Measurements from ENCODE around the gene LAMC1. TPM values are rescaled to one million over a fixed set of nuclear protein-coding genes. Genes with fewer than 3 reads are reported as not detected.
A peak's percentile ranks its signal among the peaks of the same experiment; 100 is the strongest.

LAMC1 gene
- total RNA-seq (under 1 TPM; 0.93 to 0.99 TPM), polyA plus RNA-seq (not detected), total RNA-seq (0 to 2.9 (median 0.03) reads per million in 6 experiments)

DNA sequence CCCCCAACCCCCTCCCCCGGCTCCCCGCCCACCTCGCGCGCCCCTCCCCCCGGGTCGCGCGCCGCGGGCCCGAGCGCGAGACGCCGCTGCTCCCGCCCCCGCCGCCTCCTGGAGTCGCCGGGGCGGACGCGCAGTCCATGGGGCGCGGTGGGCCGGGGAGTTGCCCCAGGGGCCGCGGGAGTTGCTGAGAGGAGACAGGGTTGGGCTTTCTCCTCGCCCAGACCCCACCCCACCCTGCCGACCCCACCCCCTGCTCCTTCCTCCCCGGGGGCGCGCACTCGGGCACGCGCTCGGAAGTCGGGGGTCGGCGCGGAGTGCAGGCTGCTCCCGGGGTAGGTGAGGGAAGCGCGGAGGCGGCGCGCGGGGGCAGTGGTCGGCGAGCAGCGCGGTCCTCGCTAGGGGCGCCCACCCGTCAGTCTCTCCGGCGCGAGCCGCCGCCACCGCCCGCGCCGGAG, at the start of gene LAMC1:
TSS of gene LAMC1 (plus strand) at position 275 of the 455 bp plus-strand sequence. CDS start 297 bp downstream, outside the sequence.
- DNase-seq (peak in 5 of 10 donors; percentile 6 to 53 (median 10)), ATAC-seq (peak; percentile 39 to 51)
- peaks cover 52 to 74% (median 60%) of the 10 kb centered on the region in 5 donors for H3K27me3 Mint-ChIP-seq
- H3K27ac Mint-ChIP-seq = peak within 1 kb of the TSS in 4 of 10 donors; percentile 22 to 57 (median 42)
- H3K4me1 Mint-ChIP-seq = peaks cover 12 to 27% (median 16%) of the 10 kb centered on the region in 4 donors
- H3K4me3 Mint-ChIP-seq = peak within 1 kb of the TSS; percentile 61 to 93 (median 84)
- POLR2A ChIA-PET = no interaction called here
- H3K36me3 Mint-ChIP-seq = peaks cover 0 to 18% (median 7%) of the 10 kb centered on the region in 3 donors
- peaks cover 0 to 15% (median 4%) of the 10 kb centered on the region in 9 donors for H3K9me3 Mint-ChIP-seq

DNA sequence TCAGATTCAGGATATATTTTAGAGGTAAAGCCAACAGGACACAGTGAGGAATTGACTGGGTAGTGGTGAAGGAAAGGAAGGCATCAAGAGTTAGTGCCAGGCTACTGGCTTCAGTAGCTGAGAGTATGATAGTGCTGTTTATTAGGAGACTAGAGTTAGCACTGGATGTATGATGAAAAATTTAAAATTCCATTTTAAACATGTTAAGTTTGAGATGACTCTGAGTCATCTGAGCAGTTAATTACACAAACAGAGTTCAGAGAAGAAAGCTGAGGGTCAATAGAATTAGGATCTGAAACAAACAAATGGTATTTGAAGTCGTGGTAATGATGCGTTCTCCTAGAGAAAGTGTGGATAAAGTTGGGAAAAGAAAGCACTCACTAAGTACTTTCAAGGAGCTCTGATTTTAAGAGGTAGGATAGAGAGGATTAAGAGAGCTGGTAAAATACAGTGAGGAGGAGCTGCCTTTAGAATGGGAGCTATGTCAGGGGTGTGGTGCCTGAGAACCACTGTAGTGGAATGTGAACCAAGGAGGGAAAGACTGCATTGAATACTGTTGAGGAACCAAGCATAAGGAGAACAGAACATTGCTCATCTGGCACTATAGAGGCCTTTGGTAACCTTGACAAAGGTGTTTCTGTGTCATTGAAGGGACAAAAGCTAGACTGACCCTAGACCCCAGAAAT, 48.6 kb upstream of the LAMC1 start:
- POLR2A ChIA-PET = no interaction called here

DNA sequence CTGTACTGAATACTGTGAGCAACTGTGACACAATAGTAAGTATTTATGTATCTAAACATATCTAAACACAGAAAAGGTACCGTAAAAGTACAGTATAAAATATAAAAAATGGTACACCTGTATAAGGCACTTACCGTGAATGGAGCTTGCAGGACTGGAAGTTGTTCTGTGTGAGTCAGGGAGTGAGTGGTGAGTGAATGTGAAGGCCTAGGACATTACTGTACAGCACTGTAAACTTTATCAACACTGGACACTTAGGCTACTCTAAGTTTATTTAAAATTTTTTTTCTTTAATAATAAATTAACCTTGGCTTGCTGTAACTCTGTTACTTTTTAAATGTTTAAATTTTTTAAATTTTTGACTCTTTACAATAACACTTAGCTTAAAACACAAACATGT, 45.7 kb upstream of the LAMC1 start:
- no peak overlapping the region for H3K27ac Mint-ChIP-seq
- peaks cover 3 to 21% (median 9%) of the 10 kb centered on the region in 5 donors for H3K27me3 Mint-ChIP-seq
- POLR2A ChIA-PET = interaction anchor here (0.6 kb wide), 1 partner anchor 62 kb away, joined by 4 read pairs; no protein-coding TSS in a partner anchor
- H3K9me3 Mint-ChIP-seq = peaks cover 0 to 5% (median 0%) of the 10 kb centered on the region in 9 donors
- DNase-seq (no peak), ATAC-seq (no peak)
- no peaks in the 10 kb centered on the region for H3K4me1 Mint-ChIP-seq
- no peak overlapping the region for H3K4me3 Mint-ChIP-seq
- H3K36me3 Mint-ChIP-seq = no peaks in the 10 kb centered on the region

More for the DNA sequence above, 48.6 kb upstream of the LAMC1 start:
- H3K4me1 Mint-ChIP-seq = no peaks in the 10 kb centered on the region
- H3K27me3 Mint-ChIP-seq = peaks cover 3 to 21% (median 9%) of the 10 kb centered on the region in 5 donors
- ATAC-seq (no peak), DNase-seq (no peak)
- no peaks in the 10 kb centered on the region for H3K9me3 Mint-ChIP-seq
- H3K36me3 Mint-ChIP-seq = no peaks in the 10 kb centered on the region
- H3K4me3 Mint-ChIP-seq = no peak overlapping the region
- H3K27ac Mint-ChIP-seq = no peak overlapping the region

DNA sequence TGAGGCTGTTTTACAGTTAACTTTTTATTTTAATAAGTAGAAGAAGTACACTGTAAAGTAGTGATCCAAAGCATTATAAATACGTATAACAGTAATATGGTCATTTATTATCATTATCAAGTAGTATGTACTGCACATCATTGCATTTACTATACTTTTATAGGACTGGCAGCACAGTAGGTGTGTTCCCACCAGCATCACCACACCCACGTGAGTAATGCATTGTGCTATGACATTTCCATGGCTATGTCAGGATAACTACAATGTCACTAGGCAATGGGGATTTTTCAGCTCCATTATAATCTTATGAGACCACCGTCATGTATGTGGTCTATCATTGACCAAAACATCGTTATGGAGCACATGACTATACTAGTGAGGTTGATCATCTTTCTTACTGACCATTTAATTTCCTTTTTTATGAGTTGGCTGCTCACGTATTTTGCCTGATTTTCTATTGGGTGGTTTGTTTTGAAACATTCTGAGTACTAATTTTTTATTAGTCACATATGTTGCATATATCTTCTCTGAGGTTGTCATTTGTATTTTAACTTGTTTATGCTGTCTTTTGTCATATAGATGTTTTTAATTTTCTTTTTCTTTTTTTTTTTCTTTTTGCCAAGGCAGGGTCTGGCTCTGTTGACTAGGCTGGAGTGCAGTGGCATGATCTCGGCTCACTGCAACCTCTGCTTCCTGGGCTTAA, 44.9 kb upstream of the LAMC1 start:
- POLR2A ChIA-PET = interaction anchor here (0.6 kb wide), 1 partner anchor 63 kb away, joined by 4 read pairs; no protein-coding TSS in a partner anchor
- peaks cover 0 to 6% (median 0%) of the 10 kb centered on the region in 9 donors for H3K9me3 Mint-ChIP-seq
- DNase-seq = no peak
- no peaks in the 10 kb centered on the region for H3K36me3 Mint-ChIP-seq
- peaks cover 4 to 15% (median 9%) of the 10 kb centered on the region in 5 donors for H3K27me3 Mint-ChIP-seq
- H3K4me3 Mint-ChIP-seq = no peak overlapping the region
- no peaks in the 10 kb centered on the region for H3K4me1 Mint-ChIP-seq
- ATAC-seq = no peak
- no peak overlapping the region for H3K27ac Mint-ChIP-seq

DNA sequence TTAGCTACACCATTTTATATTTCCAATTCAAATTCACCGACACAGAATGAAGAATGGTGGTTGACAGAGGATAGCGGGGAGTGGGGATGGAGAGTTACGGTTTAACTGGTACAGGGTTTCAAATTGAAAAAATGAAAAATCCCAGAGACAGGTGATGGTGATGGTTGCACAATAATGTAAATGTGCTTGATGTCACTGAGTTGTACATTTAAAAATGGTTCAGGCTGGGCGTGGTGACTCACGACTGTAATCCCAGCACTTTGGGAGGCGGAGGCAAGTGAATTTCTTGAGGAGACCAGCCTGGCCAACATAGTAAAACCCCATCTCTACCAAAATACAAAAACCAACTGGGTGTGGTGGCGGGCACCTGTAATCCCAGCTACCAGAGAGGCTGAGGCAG, 39.1 kb upstream of the LAMC1 start:
- H3K4me1 Mint-ChIP-seq = no peaks in the 10 kb centered on the region
- POLR2A ChIA-PET = no interaction called here
- DNase-seq = no peak
- no peaks in the 10 kb centered on the region for H3K36me3 Mint-ChIP-seq
- peaks cover 7 to 26% (median 13%) of the 10 kb centered on the region in 5 donors for H3K27me3 Mint-ChIP-seq
- no peak for ATAC-seq
- H3K4me3 Mint-ChIP-seq = no peak overlapping the region
- H3K27ac Mint-ChIP-seq = peak overlapping the region in 1 of 10 donors; percentile 24
- H3K9me3 Mint-ChIP-seq = peaks cover 0 to 11% (median 2%) of the 10 kb centered on the region in 9 donors

DNA sequence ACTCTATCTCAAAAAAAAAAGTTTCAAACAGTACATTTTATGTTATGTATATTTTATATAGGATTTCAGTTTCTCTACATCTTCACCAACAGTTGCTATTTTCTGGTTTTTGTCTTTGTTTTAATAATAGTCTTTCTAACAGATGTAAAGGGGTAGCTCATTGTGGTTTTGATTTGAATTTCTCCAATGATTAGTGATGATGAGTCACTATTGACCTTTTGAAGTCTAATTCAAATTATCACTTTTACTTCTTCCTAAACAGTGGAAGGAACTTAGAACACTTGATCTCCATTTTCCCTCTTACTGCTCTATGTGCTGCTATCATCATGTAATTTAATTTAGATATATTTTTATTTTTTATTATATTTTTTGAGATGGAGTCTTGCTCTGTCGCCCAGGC, 38.6 kb upstream of the LAMC1 start:
- Mint-ChIP-seq H3K4me3 (no peak overlapping the region), H3K27ac (no peak overlapping the region), H3K4me1 (no peaks in the 10 kb centered on the region), H3K27me3 (peaks cover 7 to 26% (median 15%) of the 10 kb centered on the region in 5 donors), H3K9me3 (peaks cover 0 to 11% (median 2%) of the 10 kb centered on the region in 9 donors), H3K36me3 (no peaks in the 10 kb centered on the region)
- POLR2A ChIA-PET = no interaction called here
- DNase-seq (no peak), ATAC-seq (no peak)

DNA sequence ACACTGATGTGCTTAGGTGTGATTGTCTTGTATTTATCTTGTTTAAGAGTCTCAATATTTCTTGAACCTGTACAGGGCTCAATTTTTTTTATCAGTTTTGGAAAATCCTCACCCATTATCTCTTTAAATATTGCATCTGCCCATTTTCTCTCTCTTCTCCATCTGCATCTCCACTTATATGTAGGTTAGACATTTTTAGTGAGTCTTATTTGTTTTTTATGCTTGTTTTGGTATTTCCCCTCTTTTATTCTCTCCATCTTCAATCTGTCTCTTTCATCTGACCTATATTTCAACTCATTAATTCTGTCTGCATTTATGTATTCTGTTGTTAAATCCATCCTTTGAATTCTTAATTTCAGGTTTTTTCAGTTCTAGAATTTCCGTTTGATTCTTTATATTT, 37.3 kb upstream of the LAMC1 start:
- no peak for ATAC-seq
- H3K27ac Mint-ChIP-seq = no peak overlapping the region
- H3K4me1 Mint-ChIP-seq = no peaks in the 10 kb centered on the region
- DNase-seq = no peak
- H3K4me3 Mint-ChIP-seq = no peak overlapping the region
- H3K27me3 Mint-ChIP-seq = peaks cover 10 to 36% (median 21%) of the 10 kb centered on the region in 5 donors
- peaks cover 0 to 11% (median 2%) of the 10 kb centered on the region in 9 donors for H3K9me3 Mint-ChIP-seq
- POLR2A ChIA-PET = no interaction called here
- no peaks in the 10 kb centered on the region for H3K36me3 Mint-ChIP-seq

DNA sequence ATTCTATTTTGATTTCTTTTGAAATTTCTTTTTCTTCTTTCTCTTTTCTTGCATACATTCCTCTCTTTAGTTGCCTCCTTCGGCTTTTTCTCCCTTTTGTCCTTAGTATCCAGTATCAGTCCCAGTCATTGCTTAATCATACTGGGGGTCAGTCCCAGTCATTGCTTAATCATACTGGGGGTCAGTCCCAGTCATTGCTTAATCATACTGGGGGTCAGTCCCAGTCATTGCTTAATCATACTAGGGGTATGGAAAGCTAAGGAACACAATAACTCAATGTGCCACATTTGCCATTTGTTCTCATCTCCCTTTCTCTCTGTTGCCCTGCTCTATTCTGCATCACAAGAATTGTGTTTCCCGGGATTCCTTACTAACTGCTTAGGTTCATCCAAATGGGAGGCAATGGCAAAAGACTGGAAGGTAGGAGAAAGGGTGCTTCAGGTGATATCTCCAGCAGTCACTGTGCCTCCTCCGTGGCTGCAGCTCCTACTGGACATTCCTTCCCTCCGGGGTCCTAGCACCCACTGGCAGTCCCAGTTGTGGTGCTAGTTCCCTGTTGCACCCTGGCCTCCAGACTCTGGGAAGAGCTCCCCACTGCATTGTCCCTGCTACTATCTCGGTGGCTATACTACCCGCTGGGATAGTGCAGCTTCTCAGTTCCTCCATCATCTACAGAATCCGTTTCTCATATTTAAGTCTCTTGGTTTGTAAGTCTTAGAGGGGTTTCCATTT, 32.6 kb upstream of the LAMC1 start:
- no peaks in the 10 kb centered on the region for H3K4me1 Mint-ChIP-seq
- no peaks in the 10 kb centered on the region for H3K36me3 Mint-ChIP-seq
- POLR2A ChIA-PET = no interaction called here
- H3K27ac Mint-ChIP-seq = no peak overlapping the region
- H3K4me3 Mint-ChIP-seq = no peak overlapping the region
- no peaks in the 10 kb centered on the region for H3K9me3 Mint-ChIP-seq
- ATAC-seq (no peak), DNase-seq (no peak)
- H3K27me3 Mint-ChIP-seq = peaks cover 11 to 36% (median 20%) of the 10 kb centered on the region in 5 donors

DNA sequence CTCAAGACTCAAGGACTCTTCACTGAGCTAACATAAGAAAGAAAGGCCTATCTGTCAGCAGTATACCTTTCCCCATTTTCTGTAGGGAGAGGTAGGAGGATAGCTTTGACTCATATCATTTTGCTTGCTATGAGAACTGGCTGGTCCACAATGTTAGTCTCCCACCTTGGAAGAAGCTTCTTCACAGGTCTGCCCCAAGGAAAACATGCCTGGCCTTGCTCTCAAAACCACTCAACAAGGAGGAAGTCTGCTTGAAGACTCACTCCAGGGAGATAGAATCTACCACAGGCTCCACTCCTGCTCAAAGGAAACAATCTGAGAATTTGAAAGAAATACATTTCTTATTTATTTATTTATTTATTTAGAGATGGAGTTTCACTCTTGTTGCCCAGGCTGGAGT, 29.5 kb upstream of the LAMC1 start:
- Mint-ChIP-seq H3K4me1 (no peaks in the 10 kb centered on the region), H3K9me3 (no peaks in the 10 kb centered on the region), H3K27me3 (peaks cover 16 to 51% (median 26%) of the 10 kb centered on the region in 5 donors), H3K36me3 (no peaks in the 10 kb centered on the region), H3K27ac (no peak overlapping the region), H3K4me3 (no peak overlapping the region)
- POLR2A ChIA-PET = no interaction called here
- ATAC-seq = no peak
- no peak for DNase-seq

DNA sequence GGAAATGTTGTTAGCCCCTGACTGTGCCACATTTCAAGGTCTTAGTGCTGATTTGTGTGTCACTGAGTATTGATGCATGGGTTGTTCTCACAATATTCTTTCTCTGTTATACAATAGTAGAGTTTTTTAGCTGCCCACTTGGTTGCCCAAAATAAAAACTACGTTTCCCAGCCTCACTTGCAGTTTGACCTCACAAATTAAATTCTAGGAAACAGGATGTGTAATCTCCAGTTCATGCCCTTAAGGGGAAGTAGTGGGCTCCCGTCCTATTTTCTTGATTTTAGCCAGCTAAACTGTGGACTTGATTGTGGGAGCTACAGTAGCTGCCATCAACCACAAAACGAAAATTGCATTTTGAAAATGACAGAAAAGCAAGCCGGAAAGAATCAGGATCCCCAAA, 27.3 kb upstream of the LAMC1 start:
- Mint-ChIP-seq H3K36me3 (no peaks in the 10 kb centered on the region), H3K27ac (no peak overlapping the region), H3K4me1 (no peaks in the 10 kb centered on the region), H3K9me3 (no peaks in the 10 kb centered on the region), H3K27me3 (peaks cover 12 to 57% (median 19%) of the 10 kb centered on the region in 5 donors), H3K4me3 (no peak overlapping the region)
- POLR2A ChIA-PET = no interaction called here
- DNase-seq (no peak), ATAC-seq (no peak)

DNA sequence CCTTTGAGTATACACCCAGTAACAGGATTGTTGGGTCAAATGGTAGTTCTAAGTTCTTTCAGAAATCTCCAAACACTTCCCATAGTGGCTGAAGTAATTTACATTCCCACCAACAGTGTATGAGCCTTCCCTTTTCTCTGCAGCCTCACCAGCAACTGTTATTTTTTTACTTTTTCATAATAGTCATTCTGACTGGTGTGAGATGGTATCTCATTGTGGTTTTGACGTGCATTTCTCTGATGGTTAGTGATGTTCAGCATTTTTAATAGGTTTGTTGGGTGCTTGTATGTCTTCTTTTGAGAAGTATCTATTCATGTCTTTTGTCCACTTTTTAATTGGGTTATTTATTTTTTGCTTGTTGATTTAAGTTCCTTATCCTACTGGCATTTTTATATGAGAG, 26.4 kb upstream of the LAMC1 start:
- POLR2A ChIA-PET = no interaction called here
- Mint-ChIP-seq H3K27ac (no peak overlapping the region), H3K4me1 (no peaks in the 10 kb centered on the region), H3K27me3 (peaks cover 13 to 57% (median 19%) of the 10 kb centered on the region in 5 donors), H3K9me3 (no peaks in the 10 kb centered on the region), H3K4me3 (no peak overlapping the region), H3K36me3 (no peaks in the 10 kb centered on the region)
- no peak for DNase-seq
- no peak for ATAC-seq

DNA sequence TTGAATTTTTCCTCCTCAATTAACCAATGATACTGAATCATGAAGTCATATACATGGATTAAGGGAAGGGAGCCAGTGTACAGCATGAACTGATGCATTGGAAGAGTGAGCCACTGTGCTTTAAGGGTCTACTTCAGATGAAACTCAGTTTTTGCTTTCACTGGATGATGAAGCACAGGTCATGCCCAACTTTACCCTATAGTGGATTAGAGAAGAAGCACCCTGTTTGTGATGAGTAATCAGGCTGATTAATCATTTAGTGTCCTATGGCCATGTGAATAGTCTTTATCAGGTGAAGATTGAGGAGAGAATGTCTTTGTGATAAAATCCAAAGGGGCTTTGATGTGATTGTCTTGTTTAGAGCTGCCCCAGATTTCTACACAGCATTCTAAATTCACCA, 24.7 kb upstream of the LAMC1 start:
- ATAC-seq = no peak
- Mint-ChIP-seq H3K36me3 (no peaks in the 10 kb centered on the region), H3K9me3 (no peaks in the 10 kb centered on the region), H3K27ac (no peak overlapping the region), H3K27me3 (peaks cover 13 to 56% (median 17%) of the 10 kb centered on the region in 5 donors), H3K4me3 (no peak overlapping the region), H3K4me1 (no peaks in the 10 kb centered on the region)
- DNase-seq = no peak
- POLR2A ChIA-PET = no interaction called here
